OCI-LY3 (cell line): ENCODE data around the gene CNTNAP2.

Source experiments
- H2AFZ ChIP-seq: fragments of 200-600, 300-600 bp; shearing (Covaris generic); 2 replicates; pipeline ENCODE4 v1.6.0; 2014; ENCODE audit warnings: antibody characterized with exemption, low read depth, low read length
- H3K27ac ChIP-seq: fragments of 200-600, 300-600 bp; sonication (generic); 2 replicates; pipeline ENCODE4 v1.5.1; 2014; ENCODE audit warnings: mild to moderate bottlenecking, low read length, moderate library complexity, mixed read lengths
- H3K27me3 ChIP-seq: fragments of 200-600, 300-600 bp; sonication (generic); 2 replicates; pipeline ENCODE4 v1.6.1; 2014; ENCODE audit warnings: low read depth, low read length, mixed read lengths
- H3K36me3 ChIP-seq: fragments of 200-600, 300-600 bp; sonication (generic); replicated peaks from 2 replicates; pipeline ENCODE3; 2014; ENCODE audit warnings: low read depth, low read length, mixed read lengths
- H3K4me1 ChIP-seq: fragments of 300-600, 200-600 bp; sonication (generic); 2 replicates; pipeline ENCODE4 v1.6.1; 2014; ENCODE audit warnings: low read length, mixed read lengths
- H3K4me2 ChIP-seq: fragments of 200-600, 300-600 bp; sonication (generic); 2 replicates; pipeline ENCODE4 v1.6.1; 2014; ENCODE audit warnings: low read length, mixed read lengths
- H3K4me3 ChIP-seq: fragments of 300-600, 200-600 bp; sonication (generic); 2 replicates; pipeline ENCODE4 v1.5.1; 2014; ENCODE audit warnings: antibody characterized with exemption, mild to moderate bottlenecking, low read length, moderate library complexity
- H3K79me2 ChIP-seq: fragments of 300-600, 200-600 bp; shearing (Covaris generic); 2 replicates; pipeline ENCODE4 v1.6.1; 2014; ENCODE audit warnings: mild to moderate bottlenecking, low read length, mixed read lengths
- H3K9ac ChIP-seq: fragments of 300-600, 200-600 bp; shearing (Covaris generic); 2 replicates; pipeline ENCODE4 v1.6.0; 2014; ENCODE audit warnings: mild to moderate bottlenecking, low read length, moderate library complexity
- H3K9me3 ChIP-seq: fragments of 200-600, 300-600 bp; shearing (Covaris generic); 2 replicates; pipeline ENCODE4 v1.6.1; 2014; ENCODE audit warnings: low read length, mixed read lengths; ENCODE audit not compliant: insufficient read depth
- H4K20me1 ChIP-seq: fragments of 200-600, 300-600 bp; sonication (generic); 2 replicates; pipeline ENCODE4 v1.6.1; 2016; ENCODE audit warnings: low read length, mixed read lengths; ENCODE audit not compliant: insufficient read depth
- EZH2phosphoT487 ChIP-seq: fragments of 200-600 bp; shearing (Covaris generic); IDR thresholded peaks from 2 replicates; pipeline ENCODE4 v1.6.1; 2018; ENCODE audit warnings: antibody characterized with exemption, mixed run types, low read depth
- TF ChIP-seq, protein P1 (sequence below): fragments of 200-600, 300-600 bp; sonication (generic); IDR thresholded peaks from 2 replicates; pipeline ENCODE4 v1.5.1; 2014; ENCODE audit warnings: antibody characterized with exemption, low read length, low read depth

CNTNAP2 gene

DNA sequence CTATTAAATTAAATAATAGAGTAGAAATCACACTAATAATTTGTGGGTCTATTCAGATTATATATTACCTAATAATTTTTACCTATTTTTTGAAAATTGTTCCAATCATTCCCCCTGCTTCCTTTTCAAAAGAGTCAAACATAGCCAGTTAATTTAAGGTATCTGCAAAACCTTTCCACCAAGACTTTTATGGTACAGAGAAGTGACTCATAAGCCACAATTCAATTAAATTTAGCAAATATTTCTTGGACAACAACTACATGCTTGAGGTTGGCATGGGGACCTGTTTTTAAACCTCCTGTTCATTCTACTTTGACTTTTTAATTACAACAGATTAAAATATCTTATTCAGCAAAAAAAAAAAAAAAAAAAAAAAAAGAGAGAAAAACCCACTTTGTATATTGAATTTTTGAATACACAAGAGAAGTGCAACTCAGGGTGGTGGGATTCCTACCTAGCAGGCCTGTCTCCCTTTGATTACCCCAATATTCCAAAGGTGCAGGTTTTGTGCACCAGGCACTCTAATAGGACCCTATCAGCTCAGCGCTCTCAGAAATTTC lies 2172.1 kb downstream of the CNTNAP2 start:
- no peak overlapping the region for H3K4me3 ChIP-seq
- no peaks in the 10 kb centered on the region for H3K36me3 ChIP-seq
- no peak overlapping the region for H3K9ac ChIP-seq
- H3K4me2 ChIP-seq: peak overlapping the region; percentile 5; the same call in 1 of the 2 replicates
- peaks cover 4% of the 10 kb centered on the region; the same call in 1 of the 2 replicates for H3K9me3 ChIP-seq
- H4K20me1 ChIP-seq: no peaks in the 10 kb centered on the region
- peaks cover 18% of the 10 kb centered on the region; the same call in 1 of the 2 replicates for H3K27me3 ChIP-seq
- H3K79me2 ChIP-seq: no peaks in the 10 kb centered on the region
- H3K4me1 ChIP-seq: peaks cover 22% of the 10 kb centered on the region
- no peak for TF ChIP-seq EZH2phosphoT487
- TF ChIP-seq, protein P1, sequence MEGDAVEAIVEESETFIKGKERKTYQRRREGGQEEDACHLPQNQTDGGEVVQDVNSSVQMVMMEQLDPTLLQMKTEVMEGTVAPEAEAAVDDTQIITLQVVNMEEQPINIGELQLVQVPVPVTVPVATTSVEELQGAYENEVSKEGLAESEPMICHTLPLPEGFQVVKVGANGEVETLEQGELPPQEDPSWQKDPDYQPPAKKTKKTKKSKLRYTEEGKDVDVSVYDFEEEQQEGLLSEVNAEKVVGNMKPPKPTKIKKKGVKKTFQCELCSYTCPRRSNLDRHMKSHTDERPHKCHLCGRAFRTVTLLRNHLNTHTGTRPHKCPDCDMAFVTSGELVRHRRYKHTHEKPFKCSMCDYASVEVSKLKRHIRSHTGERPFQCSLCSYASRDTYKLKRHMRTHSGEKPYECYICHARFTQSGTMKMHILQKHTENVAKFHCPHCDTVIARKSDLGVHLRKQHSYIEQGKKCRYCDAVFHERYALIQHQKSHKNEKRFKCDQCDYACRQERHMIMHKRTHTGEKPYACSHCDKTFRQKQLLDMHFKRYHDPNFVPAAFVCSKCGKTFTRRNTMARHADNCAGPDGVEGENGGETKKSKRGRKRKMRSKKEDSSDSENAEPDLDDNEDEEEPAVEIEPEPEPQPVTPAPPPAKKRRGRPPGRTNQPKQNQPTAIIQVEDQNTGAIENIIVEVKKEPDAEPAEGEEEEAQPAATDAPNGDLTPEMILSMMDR: no peak
- H3K27ac ChIP-seq: no peak overlapping the region
- no peak overlapping the region for H2AFZ ChIP-seq

DNA sequence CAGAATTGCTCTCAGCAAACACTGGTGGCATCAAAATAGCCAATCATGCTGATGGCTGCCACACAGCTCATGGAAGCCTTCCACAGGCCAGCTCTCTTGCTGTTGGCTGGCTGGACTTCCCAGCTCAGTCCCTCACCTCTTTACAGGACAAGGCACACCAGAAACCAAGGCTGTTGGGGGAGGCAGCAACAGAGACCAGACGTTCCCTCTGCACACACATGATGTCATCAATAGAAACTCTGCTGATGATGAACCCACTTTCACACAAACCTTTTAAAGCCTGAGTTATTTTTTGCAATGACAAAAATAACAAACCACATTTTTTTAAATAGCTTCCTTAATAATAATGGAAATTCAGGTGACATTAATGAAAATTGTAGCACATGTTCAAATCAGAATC lies 2173.0 kb downstream of the CNTNAP2 start:
- Histone ChIP-seq H3K36me3 (no peaks in the 10 kb centered on the region), H4K20me1 (no peaks in the 10 kb centered on the region), H2AFZ (peak overlapping the region; percentile 37; the same call in 1 of the 2 replicates), H3K9ac (no peak overlapping the region), H3K4me1 (peaks cover 22% of the 10 kb centered on the region), H3K27ac (no peak overlapping the region), H3K4me3 (no peak overlapping the region), H3K4me2 (peak overlapping the region; percentile 5), H3K79me2 (no peaks in the 10 kb centered on the region), H3K9me3 (peaks cover 4% of the 10 kb centered on the region; the same call in 1 of the 2 replicates), H3K27me3 (peaks cover 15% of the 10 kb centered on the region; the same call in 1 of the 2 replicates)
- no peak for TF ChIP-seq EZH2phosphoT487
- TF ChIP-seq, protein P1: no peak

DNA sequence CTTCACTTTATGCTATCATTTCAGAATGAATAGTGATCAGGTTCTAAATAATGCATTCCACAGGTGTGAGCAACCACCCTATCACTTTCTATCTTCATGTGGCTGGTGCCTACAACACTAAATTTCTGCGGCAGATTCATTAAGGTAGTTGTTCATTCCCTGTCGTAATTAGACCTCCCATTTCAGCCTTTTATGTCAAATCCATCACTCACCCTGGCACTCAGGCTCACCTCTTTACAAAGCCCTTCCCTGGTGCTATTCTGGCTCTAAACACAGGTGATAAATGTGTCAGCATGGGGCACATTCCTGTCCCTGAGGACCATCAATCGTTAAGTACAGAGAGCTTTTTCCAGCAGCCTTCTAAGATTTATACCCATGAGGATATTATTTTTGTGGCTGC lies 2173.9 kb downstream of the CNTNAP2 start:
- Histone ChIP-seq H3K4me3 (no peak overlapping the region), H3K4me1 (peaks cover 22% of the 10 kb centered on the region), H3K27ac (no peak overlapping the region), H3K36me3 (no peaks in the 10 kb centered on the region), H4K20me1 (no peaks in the 10 kb centered on the region), H2AFZ (no peak overlapping the region), H3K27me3 (peaks cover 8% of the 10 kb centered on the region; the same call in 1 of the 2 replicates), H3K79me2 (no peaks in the 10 kb centered on the region), H3K9me3 (peaks cover 4% of the 10 kb centered on the region; the same call in 1 of the 2 replicates), H3K4me2 (no peak overlapping the region), H3K9ac (no peak overlapping the region)
- TF ChIP-seq, protein P1: no peak

DNA sequence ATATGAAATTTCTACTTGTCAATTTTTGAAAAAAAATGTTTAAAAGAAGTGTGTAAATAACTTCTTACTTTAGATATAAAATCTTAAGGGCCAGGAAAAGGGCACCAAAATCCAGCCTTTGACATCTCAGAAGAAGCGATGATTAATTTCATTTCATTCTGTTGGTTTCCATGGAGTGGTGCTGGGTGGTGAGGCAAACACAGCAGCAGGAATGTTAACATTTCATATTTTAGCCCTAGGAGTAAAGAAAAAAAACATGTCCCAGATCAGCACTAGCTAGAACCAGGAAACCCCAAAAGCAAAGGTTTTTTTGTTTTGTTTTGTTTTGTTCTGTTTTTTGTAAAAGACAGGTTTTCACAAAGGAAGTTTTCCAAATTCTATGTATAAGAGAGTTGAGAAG lies 2175.2 kb downstream of the CNTNAP2 start:
- Histone ChIP-seq H3K27ac (no peak overlapping the region), H2AFZ (no peak overlapping the region), H3K36me3 (no peaks in the 10 kb centered on the region), H3K27me3 (peaks cover 8% of the 10 kb centered on the region; the same call in 1 of the 2 replicates), H3K79me2 (no peaks in the 10 kb centered on the region), H3K4me1 (peaks cover 22% of the 10 kb centered on the region), H4K20me1 (no peaks in the 10 kb centered on the region), H3K9me3 (peaks cover 4% of the 10 kb centered on the region; the same call in 1 of the 2 replicates), H3K4me2 (no peak overlapping the region), H3K9ac (no peak overlapping the region), H3K4me3 (no peak overlapping the region)
- TF ChIP-seq, protein P1: no peak
- TF ChIP-seq EZH2phosphoT487: no peak
